ENCODE data around the gene CEACAM20.
"Not testable (repeated sequence)": the region's sequence is repeated elsewhere in the genome, so short reads cannot be mapped to it uniquely, and the experiment has no call there.

The CEACAM20 gene

GRCh38 chr19:44476559-44477408 lies 52.7 kb downstream of the CEACAM20 start:
- DNase-seq (no peak), ATAC-seq (no peak)

GRCh38 chr19:44468730-44469129 lies 60.7 kb downstream of the CEACAM20 start:
- ATAC-seq = not testable (repeated sequence)

GRCh38 chr19:44462600-44463286 lies 66.7 kb downstream of the CEACAM20 start:
- DNase-seq, ATAC-seq: not testable (repeated sequence)

More at GRCh38 chr19:44468730-44469129, 60.7 kb downstream of the CEACAM20 start:
- DNase-seq = not testable (repeated sequence)
